NCI-H146 treated with DMSO at 0.1 percent for 48 hours (cell line): Measurements from ENCODE around the gene CFAP54.

Source experiments
- DNase-seq: peaks from one replicate; lab custom pipeline; 2025; ENCODE audit not compliant: unreplicated experiment; lab: John Stamatoyannopoulos, UW

The CFAP54 gene

DNA sequence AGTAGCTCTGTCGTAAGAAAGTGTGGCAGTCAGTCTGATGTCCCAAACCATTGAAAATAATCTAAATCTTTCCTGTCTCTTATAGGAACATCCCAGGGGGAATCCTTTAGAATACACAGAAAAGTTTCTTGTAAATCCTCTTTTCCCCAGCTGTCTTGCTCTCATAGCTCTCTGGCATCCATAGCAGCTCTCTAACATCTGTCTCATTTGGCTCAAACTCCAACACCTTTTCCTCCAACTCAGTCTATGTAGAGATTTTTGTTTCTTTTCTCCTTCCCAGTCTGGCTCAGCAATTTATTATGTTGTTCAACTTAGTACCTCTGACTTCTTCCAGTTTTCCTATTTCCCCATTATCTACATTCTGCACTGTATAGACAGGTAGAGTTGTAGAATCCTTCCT, 333.3 kb downstream of the CFAP54 start:
- no peak for DNase-seq

DNA sequence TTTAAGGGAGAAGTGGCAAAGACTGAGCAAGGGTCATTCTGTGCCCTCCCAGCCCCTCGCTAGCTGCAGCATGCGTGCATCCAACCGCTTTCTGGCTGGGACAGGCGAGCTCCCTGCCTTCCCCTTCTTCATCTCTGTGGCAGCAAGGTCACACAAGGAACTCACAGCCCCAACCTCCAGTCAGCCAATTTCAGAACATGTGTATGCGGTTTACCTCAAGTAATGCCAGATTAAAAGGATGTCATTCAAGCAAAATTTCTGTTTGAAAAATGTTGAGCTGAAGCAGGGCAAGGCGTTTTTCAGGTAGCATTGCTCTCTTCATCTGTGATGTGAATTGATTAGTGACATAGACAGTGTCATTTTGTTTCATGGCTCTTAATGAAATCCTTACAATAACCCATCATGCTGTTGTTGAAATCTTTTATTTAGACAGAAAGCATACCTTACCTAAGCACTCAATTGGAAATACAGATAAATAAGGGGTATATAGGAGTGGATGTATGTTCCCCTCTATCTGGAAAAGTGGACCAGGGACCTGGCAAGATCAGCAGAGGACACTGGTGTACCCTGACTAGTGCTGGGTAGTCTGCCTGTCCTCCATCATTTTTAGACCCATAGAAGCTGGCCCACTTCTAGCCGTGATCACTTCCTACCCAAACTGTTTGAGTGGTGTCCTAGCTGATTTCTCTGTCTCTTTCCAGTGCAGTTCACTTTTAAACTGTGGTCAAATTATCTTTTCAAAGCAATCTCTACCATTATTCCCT, 334.9 kb downstream of the CFAP54 start:
- DNase-seq = no peak

DNA sequence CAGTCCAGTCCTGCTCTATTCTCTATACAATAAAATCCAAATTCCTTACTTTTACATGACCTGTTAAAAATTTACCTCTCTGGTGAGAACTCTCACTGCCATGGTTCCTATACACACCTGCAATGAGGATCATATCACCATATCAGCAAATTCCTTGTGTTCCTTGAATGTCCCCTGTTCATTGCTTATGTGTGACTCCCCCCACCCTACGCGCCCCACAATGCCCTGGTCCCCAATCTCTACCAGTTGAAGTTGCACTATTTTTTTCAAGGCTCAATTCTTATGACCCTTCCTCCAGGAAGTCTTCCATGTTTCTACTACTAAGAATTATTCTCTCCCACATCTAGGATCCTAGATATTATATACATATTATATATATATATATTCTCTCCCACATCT, 335.5 kb downstream of the CFAP54 start:
- no peak for DNase-seq

DNA sequence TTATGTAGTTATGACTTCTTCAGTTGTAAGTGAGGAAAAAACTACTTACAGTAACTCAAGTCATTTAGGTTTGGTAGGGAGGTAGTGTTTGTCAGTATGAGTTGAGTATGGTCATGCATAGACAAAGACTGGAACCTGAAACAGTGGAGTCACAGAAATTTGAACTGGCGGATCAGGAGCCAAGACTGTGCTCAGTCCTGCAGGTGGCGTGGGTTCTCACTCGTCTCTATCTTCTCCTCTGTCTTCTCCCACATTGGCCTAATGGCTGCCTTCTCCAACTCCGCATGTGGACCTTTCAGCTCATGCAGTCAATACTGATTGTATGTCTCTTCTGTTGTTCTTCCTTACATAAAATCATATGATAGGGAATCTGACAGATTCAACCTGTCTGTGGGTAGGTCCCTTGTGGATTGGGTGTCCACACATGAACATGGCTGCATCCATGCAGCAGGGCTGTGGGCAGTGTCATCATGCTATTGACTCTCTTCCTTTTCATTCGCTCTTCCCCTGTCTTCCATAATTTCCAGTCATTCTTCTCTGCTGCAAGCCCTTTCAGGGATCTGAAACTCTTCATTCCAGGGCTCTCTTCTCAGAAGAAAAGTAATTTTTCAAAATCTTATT, 338.9 kb downstream of the CFAP54 start:
- DNase-seq = no peak

DNA sequence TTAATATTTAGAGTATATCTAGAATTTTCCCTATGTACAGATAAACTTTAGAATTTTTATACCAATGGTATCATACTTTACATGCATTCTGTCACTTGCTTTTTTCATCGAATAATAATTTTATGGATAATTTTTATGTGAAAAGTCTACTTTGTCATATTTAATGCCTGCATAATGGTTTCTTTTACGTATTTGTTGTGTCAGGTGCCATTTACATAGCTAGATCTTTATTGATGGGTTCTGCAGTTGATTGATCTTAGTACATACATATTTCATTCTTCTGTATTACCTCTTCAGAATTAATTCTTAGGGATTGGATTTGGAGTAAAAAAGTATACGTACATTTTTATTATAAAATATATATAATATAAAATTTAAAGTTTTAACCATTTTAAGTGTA, 340.0 kb downstream of the CFAP54 start:
- DNase-seq = no peak

DNA sequence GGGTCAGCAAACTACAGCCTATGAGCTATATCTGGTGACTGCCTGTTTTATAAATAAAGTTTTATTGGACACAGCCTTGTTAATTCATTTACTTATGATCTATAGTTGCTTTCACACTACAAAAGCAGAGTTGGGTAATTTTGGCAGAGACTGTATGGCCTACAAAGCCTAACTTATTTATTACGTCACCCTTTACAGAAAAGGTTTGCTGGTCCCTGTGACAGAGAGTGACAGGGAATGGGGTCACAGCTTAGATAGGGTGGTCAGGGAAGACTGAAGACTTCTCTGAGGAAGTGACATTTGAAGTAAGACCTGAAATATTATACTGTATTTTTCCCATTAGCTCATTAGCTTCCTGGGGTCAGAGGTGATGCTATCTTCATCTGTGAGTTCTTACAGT, 342.0 kb downstream of the CFAP54 start:
- no peak for DNase-seq

DNA sequence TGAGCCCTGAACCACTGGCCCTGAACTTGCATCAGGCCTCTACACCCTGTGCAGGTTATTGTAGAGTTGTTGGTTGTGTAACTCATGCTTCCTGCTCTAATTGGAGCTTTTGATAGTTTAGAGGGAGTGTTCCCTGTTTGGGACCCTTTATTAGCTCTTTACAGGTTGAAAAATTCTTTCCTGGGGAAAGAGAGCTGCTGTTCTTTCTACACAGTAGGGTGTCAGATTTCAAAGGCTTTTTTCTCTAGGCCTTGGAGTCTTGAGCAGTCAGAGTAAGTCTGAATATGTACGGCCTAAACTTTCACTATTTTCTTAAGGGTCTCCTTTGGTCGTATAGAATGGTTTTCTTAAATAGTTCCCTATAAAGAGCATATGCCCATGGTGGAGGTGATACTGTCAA, 356.9 kb downstream of the CFAP54 start:
- DNase-seq = no peak

DNA sequence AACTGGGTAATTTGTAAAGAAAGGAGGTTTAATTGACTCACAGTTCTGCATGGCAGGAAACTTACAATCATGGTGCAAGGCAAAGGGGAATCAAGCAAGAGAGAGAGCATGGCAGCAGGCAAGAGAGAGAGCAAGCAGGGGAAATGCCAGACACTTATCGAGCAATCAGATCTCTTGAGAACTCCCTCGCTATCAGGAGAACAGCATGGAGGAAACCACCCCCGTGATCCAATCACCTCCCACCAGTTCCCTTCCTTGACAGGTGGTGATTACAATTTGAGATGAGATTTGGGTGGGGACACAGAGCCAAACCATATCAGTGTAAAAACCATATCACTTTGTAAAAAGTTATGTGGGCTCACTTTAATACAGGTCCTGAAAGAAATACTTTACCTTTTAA, 361.3 kb downstream of the CFAP54 start:
- DNase-seq = no peak

DNA sequence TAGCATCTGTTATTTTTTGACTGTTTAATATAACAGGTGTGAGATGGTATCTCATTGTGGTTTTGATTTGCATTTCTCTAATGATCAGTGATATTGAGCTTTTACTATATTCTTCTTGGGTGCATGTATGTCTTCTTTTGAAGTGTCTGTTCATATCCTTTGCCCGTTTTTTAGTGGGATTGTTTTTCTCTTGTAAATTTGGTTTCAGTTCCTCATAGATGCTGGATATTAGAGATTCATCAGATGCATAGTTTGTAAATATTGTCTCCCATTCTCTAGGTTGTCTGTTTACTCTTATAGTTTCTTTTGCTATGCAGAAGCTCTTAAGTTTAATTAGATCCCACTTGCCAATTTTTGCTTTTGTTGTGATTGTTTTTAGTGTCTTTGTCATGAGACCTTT, 368.8 kb downstream of the CFAP54 start:
- no peak for DNase-seq

DNA sequence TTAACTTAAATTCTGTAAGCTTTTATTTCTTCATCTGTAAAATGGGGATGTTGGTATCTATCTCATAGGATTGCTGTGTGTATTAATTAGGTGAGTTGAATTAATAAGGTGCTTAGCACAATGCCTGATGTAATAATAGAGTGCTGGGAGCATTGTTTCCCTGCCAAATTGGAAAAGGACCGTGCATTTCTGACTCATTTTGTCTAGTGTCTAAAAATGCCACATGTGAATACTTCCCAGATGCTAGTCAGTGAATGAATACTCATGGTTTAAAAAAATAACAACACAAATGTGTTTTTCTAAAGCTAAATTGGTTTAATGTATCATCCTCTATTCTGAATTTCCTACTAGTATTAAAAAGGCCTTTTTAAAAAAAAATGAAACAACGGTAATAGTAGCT, 372.3 kb downstream of the CFAP54 start:
- no peak for DNase-seq

DNA sequence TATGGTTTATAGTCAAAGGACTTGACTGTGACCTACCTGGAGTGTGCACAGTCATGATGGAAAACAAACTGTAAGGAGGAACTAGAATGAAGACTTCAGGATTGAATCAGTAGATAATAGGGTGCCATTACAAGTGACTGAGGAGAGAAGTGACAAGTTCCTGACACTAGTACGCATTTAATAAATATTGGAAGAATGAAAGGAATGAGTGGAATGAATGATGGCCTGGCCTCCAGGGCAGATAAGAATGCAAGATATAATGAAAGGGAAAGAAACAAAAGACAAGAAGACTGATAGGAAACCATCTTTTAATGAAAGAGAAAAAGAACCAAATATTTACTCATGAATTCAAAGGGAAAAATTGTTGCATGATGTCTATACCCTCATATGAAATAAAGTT, 372.9 kb downstream of the CFAP54 start:
- no peak for DNase-seq

DNA sequence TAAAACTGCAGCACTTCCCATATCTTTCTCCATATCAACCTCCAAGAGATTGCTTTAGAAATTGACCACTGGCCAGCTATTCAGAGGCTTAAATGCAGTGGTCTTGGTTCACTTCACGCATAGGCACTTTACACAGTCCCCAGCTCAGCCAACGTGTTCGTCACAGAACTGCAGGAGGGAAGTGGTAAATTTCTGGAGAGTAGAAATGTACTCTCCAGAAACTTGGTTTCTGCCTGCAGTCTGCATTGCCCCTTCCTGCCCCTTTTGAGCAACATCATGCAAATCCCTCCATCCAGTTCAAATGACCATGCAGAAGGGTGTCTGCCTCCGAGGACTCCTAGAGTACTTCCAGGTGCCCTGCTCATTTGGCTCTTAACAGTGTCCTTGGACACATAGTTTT, 375.0 kb downstream of the CFAP54 start:
- no peak for DNase-seq

DNA sequence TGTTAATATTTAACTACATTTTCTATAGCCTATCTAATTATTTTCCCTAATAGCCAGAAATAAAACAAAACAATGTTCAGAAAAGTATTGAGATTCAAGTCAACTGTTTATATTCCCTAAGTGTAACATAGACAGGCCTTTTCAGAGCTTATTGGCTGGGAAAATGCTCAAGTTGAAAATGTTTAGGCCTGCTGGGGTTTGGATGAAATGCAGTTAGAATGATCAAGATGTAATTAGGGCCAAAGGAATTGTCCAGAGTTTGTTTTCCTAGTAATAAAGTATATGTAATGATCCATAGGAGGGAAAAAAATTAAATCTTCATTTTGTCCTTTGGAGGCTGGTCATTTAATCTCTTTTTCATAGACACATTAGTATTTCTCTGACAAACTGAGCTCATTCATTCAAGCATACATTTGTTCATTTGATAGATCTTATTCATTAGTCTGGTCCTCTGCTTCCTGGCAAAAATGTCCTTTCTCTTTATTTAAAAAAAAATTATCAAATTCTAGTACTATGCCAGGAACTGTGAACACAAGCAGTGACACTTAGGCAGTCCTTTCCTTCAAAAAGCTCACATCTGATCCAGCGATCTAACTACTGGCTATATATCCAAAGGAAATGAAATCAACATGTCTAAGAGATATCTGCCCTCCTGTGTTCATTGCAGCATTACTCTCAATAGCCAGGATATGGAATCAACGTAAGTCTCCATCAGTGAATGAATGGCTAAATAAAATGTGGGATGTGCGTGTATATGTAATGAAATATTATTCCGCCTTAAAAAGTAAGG, 377.6 kb downstream of the CFAP54 start:
- DNase-seq = no peak

DNA sequence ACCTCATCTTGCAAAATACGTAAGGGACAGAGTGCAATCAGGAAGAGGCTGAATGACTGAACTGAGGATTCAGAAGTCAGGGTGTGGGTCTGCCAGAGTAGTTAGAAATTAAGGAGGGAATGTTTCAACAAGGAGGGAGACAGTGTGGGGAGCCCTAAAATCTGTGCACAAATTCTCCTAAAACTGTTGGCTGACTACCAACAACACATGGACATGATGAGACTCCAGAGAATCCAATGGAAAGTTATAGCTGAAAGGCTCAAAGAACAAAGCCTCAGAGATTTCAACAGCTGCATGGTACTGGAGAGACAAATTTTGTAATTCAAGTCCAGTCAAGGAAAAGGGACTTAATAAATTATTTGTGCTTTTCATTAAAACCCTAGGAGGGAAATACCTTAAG, 381.6 kb downstream of the CFAP54 start:
- no peak for DNase-seq

DNA sequence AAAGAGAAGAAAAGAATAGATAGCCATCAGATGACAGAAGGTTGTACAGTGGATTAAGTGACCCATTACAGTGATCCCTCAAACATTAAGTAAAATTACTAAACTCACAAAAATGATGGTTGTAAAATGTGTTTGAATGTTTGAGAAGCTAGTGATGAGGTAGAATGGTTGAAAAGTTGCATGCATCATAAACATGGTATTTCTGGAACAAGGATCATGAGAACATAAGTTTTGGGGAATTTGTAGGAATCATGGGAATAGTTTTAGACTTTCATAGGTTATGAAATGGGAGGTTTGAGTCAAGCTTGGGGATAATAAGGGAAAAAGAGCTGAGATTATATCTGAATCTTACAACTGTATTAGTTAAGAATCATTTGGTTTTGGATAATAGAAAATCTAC, 383.6 kb downstream of the CFAP54 start:
- no peak for DNase-seq

DNA sequence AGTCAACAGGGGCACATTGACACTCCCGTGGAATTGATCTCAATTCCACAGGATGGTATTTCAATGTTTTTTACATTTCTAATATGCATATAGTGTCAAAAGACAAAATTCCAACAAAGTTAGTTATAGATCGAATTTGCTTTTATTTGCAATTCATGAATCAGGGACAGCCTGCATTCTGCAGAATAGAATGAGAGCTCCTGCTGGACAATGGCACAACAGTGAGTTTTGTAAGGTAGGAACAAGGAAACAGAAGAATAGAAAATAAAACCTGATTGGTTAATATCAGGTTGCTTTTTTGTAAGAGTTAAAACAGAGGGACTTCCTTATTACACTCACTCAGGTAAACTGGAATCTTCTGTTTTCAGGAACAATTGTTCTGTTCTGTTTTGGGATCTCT, 384.8 kb downstream of the CFAP54 start:
- DNase-seq = no peak

DNA sequence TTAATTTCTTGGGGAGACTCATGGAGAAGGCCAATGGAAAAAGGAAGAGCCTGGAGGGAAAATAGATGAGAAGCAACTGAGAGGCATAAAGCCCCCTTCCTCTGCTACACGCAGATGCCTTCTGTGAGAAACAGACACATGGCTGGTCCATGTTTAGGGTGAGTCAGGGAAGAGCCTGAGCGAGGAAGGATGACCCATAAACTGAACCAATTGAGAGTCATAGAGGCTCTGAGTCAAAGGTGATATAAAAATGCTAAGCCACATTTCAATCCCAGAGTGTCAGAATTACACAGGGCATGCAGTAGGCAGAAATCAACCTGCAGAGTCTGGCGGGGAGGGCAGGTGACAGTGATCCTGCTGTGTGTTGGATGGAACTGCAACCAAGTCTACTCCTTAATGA, 387.6 kb downstream of the CFAP54 start:
- DNase-seq = no peak

DNA sequence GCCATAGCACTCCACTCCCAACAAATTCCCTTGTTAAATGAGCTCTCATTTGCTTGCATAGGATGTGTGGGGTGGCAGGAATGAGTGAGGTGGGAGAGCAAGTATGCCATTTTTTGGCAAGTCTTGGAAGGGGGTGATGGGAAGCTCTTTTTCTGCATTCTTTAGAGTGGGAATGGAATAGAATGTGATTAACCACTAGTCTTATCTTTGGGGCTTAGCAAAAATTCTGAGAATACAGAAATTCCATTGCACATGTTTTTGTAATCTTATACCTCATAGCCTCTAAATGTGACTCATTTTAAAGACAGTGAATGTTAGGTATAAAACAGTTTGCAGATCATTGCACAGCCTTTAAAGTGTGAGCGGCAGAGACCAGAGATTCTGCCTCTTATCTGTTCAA, 389.3 kb downstream of the CFAP54 start:
- DNase-seq = no peak

DNA sequence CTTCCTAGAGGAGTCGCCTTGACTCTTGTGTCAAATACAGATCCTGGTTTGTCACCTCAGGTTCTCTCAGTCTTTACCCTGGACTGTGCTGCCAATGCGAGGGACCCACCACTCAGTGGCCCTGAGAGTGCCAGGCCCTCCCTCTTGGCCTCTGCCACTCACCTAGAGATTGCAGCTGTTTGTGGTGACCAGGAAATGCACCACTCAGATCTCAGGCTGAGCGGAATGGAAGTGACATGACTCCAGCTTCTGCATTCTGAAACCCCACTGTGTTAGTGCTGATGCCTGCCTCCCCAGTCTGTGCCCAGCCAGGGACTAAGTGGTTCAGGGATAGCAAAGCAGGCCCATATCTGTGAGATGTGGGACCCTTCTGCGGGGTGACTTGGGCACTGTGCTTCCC, 389.9 kb downstream of the CFAP54 start:
- no peak for DNase-seq

DNA sequence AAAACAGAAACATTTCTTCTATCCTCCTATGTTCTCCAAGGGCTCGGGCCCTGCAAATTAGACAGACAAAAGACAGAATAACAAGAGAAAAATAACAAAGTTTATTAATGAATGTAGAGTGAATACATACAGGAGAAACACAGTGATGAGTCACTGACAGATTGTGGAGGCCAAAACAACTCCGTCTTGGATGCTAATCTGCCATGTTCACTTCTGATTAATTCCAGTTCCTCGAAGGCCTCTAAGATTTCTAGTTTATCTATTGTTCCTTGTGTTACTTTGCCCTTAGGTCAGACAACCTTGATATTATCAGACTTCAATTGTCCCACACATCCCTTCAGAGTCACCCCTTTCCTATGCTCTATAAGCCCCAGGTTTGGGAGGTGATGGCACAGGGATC, 390.8 kb downstream of the CFAP54 start:
- DNase-seq = no peak

DNA sequence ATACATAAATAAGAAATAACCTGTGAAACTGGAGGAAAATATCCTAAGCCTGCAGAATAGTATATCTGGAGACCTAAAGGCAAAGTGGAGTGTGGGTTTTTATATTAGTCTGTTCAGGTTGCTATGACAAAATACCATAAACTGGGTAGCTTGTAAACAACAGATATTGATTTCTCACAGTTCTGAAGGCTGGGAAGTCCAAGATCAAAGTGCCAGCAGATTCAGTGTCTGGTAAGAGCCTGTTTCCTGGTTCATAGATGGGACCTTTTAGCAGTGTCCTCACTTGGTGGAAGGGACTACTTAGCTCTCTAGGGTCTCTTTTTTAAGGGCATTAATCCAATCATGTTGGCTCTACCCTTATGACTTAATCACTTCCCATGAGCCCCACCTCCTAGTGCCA, 392.2 kb downstream of the CFAP54 start:
- no peak for DNase-seq

DNA sequence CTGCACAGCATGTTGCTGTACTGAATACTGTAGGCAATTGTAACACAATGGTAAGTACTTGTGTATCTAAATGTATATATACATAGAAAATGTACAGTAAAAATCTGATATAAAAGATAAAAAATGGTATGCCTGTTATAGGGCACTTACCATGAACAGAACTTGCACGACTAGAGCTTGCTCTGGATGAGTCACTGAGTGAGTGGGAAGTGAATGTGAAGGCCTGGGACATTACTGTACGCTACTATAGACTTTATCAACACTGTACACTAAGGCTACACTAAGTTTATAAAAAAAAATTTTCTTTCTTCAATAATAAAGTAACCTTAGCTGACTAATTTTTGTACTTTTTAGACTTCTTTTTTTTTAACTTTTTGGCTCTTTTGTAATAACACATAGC, 393.5 kb downstream of the CFAP54 start:
- no peak for DNase-seq
